CD4-positive, alpha-beta T cell treated with Interleukin-6 at 100 ng/mL for 8 hours (primary cell): Measurements from ENCODE around the gene CLEC4D.
"Not testable (repeated sequence)": the region's sequence is repeated elsewhere in the genome, so short reads cannot be mapped to it uniquely, and the experiment has no call there.

Experiments
- DNase-seq: peaks from one replicate; pipeline ENCODE4 v3.0.0-alpha.2; 2020; ENCODE audit warnings: mixed read lengths, low spot score

Gene CLEC4D

DNA sequence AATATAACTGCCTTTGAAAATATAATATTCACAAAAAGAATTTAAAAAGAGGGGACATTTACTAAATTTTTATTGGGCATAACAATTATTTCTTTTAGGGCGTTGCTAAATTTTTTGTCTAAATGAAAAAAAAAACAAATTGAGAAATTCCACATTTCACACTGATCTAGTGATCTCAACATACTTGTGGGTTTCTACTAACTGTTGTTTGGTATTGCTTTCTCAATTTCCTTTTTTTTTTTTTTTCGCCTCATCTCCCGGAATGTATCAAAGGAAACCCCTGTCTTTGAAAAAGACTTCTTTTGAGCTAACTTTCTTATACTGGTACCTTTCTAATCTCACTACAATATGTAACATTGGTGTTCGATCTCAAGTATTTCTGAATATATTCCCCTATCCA is at the start of gene CLEC4D:
TSS of gene CLEC4D (plus strand) at position 248 of the 400 bp plus-strand sequence. CDS start 230 bp downstream, outside the sequence.
- no peak for DNase-seq

DNA sequence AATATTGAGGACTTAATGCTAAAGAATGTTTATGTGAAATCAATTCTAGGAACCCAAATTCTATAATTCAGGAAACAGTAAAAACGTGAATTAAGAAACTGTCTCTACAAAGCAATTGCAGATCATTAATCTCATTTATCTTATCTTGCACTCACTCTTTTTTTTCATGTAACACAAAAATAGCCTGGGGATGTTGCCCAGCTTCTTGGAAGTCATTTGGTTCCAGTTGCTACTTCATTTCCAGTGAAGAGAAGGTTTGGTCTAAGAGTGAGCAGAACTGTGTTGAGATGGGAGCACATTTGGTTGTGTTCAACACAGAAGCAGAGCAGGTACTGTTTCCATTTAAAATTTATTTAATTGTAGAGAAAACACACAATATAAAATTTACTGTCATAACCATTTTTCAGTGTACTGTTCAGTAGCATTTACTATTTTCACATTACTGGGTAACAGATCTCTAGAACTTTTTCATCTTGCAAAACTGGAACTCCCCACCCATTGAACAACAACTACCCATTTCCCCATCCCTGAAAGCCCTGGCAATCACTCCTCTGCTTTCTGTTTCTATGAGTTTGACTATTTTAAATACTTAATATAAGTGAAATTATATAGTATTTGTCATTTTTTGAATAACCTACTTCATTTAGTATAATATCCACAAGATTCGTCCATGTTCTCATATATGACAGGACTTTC is 47.9 kb upstream of the CLEC4D start:
- DNase-seq, result no peak

DNA sequence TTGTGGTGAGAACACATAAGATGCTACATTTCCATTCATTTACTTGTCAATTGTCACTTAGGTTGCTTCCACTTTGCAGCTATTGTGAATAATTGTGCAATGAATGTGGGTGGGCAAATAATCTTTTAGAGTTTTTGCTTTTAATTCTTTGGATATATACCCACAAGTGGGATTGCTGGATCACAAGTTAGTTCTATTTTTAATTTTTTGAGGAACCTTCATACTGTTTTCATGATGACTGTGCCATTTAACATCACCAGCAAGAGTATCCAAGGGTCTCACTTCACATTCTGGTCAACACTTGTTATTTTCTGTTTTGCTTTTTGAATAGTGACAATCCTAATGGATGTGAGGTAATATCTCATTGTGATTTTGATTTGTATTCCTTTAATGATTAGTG is 47.1 kb upstream of the CLEC4D start:
- no peak for DNase-seq

DNA sequence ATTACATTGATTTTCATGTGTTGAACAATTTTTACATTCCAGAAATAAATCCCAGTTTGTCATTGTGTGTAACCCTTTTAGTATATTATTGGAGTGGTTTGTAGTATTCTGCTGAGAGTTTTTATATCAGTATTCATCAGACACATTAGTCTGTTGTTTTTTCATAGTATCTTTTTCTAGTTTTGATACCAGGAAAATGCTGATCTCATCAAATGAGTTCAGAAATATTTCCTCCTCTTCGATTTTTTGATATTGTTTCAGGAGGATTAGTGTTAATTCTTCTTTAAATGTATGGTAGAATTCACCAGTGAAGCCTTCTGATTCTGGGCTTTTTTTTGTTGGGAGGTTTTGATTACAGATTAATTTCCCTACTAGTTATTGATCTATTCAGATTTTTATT is 42.2 kb upstream of the CLEC4D start:
- no peak for DNase-seq

DNA sequence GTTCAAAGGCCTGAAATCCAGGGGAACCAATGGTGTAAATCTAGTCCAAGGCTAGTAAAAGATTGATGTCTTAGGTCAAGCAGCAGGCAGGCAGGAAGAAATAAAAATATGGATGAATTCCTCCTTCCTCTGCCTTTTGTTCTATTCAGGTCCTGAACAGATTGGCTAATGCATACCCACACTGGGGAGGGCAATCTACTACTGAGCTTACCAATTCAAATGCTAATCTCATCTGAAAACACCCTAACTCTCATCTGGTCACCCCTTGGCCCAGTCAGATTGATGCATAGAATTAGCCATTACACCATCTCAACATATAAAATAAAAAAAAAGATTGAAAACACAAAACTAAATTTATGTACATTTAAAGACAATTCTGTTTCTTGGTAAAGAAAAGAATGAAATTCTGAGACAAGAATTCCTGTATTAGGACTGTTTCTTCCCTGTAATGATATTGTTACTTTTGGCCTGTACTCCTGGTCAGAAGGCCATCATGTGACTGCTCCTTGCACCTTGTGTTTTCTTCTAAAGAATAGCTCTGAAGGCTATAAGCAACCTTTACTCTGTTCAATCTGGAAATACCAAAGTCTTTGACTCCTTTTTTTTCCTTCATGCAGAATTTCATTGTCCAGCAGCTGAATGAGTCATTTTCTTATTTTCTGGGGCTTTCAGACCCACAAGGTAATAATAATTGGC is 37.6 kb upstream of the CLEC4D start:
- DNase-seq, result no peak

DNA sequence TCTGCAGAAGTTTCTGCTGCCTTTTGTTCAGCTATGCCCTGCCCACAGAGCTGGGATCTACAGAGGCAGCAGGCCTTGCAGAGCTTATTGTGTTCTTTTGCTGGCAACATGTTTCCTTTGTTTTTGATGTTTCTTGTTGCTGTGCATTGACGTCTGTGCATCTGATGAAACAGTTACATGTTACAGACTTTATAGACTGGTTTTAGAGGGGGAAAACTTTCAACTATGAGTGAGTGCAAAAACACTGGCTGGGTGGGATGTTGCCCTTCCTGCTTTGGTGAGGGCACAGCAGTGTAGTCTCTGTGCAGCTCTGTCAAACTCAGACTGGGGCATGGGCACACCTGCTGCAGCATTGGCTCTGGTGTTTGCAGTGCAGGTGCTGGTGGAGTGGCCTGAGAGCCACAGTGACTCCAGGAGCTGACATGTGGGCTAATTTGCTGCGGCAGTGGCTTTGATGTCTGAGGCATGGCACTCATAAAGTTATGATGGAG is 30.7 kb upstream of the CLEC4D start:
- DNase-seq, result no peak

DNA sequence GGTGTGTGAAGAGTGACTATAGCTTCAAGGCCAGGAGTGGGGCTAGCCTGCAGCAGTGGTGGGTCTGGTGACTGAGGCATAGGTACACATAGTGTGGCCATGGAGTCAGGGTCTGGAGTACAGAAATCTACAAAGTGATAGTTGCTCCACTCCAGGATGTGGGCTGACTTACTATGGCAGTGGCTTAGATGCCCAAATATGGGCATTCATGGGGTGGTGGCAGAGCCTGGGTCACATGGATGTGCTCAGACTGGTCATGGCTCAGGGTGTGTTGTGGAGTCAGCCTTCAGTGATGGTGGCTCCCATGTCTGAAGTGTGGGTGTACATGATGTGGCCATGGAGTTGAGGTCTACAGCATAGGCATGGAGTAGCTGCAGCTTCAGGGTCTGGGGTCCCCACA is 30.2 kb upstream of the CLEC4D start:
- no peak for DNase-seq

DNA sequence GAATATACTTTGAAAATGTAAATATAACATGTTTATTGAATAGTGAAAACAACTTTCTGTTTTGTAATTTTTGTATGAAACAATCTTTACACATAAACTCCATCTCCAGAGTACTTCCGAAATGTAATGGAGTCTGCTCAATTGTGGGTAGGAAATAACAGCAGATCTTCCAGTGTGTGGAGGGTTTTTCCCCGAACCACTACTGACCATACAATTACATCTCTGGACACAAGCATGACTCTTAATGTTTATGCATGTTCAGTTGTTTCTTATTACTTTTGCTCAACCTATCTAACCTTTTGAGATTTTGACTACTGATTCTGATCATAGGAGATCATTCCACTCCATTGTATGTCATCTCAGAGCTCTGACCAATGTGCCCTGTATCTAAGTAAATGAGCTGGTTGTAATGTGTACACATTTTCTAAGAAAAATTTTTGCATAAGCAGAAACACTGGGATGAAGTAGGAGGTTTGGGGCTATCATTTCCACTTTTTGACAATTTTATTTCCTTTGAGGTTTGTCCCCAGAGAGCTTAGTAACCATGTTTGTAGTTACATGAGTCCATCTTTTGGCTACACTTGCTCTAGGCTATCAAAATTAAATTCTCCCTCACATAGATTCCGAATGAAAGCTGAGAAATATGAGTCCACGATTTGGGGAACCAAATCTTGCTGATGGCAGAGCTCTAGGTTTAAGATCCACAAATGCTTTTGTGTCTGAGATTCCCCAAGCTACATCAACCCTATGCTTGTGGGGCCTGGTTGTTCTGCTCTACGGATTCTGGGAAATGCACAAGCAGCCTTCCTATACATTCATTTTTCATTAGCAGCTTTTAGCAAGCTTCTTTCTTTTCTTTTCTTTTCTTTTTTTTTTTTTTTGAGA is 21.4 kb upstream of the CLEC4D start:
- no peak for DNase-seq

DNA sequence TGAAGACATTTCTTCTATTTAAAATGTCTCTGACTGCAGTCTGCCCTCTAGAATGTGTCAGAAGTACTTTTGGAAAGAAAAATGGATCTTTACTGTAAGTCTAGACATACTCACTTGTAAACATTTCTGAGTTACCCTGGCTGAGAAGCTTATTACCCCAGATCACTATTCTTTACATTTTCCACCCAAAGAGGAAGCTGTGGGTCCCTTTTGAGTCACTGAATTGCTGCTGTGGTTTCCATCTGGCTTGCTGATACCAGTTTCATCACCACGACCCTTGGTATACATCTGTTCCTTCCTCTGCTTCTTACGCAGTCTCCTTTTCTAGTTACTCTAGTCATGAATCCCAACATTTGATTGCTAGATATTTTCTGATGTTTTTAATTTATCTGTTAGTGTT is 20.2 kb upstream of the CLEC4D start:
- DNase-seq, result peak; percentile 45

DNA sequence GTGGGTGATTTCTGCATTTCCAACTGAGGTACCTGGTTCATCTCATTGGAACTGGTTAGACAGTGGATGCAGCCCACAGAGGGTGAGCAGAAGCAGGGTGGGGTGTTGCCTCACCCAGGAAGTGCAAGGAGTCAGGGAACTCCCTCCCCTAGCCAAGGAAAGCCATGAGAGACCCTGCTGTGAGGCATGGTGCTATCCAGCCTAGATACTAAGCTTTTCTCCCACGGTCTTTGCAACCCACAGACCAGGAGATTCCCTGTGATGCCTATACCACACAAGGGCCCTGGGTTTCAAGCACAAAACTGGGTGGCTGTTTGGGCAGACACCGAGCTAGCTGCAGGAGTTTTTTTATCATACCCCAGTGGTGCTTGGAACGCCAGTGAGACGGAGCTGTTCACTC is 17.6 kb upstream of the CLEC4D start:
- not testable (repeated sequence) for DNase-seq

DNA sequence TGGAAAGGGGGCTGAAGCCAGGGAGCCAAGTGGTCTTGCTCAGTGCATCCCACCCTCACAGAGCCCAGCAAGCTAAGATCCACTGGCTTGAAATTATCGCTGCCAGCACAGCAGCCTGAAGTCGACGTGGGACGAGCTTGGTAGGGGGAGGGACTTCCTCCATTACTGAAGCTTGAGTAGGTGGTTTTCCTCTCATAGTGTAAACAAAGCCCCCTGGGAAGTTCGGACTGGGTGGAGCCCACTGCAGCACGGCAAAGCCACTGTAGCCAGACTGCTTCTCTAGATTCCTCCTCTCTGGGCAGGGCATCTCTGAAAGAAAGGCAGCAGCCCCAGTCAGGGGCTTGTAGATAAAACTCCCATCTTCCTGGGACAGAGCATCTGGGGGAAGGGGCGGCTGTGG is 17.2 kb upstream of the CLEC4D start:
- not testable (repeated sequence) for DNase-seq

DNA sequence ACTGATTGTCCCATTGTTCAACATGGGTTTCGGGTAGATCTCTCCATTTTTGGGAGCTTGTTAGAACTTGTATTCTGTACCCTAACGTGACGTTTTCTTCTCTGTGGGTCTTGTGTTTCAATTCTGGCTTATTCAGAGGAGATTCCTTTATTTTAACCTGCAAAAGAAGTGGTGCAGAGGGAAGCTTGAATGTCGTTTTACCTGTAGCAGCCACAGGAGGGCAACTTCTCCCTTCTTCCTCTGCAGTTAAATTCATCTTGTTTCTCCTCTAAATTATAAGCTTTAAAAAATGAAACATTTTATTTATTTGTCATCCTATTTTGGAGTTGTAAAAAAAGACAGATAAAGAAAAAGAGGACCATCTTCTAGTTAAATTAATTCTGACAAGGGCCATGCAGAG is 13.7 kb upstream of the CLEC4D start:
- no peak for DNase-seq

DNA sequence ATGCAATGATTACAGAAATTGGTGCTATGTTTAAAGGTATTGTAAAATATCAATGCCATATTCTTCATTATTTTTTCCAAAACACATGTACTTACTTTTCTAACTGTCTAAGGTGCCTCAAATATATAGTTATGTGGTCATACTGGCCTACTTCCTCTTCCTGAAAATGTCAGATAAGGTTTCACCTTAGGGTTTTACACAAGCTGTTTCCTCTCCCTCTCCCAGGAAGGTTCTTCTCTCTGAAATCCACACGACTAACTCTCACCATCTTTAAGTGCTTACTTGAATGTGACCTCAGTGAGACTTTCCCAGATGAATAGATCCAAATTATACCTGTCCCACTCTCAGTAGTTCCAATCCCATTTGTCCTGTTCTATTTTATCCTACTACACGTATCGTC is 11.6 kb upstream of the CLEC4D start:
- DNase-seq, result no peak

DNA sequence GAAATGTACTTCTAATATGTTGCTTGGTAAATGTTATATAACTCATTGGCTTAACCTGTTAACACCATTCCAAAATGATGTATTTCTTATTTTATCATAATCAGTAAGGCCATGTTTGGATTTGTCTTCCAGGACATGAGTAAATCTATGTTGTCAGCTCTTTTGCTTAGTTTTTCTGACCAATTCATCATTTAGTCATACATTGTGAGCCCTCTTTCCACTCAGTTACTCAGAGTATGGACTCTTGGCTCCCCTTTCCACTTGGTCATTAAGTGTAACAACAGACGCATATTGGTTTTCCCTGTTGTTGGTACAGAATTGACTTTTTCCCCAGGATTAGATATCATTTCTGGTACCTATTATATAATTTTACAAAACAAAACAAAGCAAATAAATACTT is 9.0 kb upstream of the CLEC4D start:
- no peak for DNase-seq

DNA sequence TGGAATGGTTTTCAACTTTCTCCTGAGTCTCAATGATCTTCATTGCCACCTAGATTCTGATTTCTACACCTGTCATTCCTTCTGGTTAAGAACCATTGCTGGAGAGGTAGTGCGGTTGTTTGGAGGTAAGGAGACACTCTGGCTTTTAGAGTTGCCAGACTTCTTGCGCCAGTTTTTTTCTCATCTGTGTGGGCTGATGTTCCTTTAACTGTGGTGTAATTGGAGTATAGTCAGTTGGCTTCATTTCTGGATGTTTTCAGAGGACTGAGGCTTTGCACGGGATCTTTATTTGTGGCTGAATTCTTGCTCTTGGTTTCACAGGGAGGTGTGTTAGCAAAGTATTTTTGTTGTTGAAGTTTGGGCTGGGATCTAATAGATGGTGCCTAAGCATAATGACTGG is 5.7 kb upstream of the CLEC4D start:
- no peak for DNase-seq

DNA sequence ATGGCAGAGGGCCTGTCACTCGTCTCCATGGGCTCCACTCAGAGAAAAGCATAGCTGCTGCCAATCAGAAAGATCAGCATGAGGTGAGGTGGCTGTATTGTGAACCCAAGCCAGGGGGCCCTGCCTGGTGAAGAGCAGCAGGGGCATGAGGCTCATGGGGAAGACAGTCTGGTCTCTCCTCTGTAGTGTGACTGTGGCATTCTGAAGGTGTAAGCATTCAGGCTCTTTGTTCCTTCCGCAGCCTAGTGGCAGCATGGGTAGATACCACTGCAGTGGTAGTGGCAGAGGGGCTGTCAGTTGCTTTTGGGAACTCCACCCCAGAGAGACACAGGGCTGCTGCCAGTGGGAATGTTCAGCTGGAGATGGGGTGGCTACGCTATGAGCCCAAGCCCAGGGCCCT is 5.1 kb upstream of the CLEC4D start:
- DNase-seq, result no peak

DNA sequence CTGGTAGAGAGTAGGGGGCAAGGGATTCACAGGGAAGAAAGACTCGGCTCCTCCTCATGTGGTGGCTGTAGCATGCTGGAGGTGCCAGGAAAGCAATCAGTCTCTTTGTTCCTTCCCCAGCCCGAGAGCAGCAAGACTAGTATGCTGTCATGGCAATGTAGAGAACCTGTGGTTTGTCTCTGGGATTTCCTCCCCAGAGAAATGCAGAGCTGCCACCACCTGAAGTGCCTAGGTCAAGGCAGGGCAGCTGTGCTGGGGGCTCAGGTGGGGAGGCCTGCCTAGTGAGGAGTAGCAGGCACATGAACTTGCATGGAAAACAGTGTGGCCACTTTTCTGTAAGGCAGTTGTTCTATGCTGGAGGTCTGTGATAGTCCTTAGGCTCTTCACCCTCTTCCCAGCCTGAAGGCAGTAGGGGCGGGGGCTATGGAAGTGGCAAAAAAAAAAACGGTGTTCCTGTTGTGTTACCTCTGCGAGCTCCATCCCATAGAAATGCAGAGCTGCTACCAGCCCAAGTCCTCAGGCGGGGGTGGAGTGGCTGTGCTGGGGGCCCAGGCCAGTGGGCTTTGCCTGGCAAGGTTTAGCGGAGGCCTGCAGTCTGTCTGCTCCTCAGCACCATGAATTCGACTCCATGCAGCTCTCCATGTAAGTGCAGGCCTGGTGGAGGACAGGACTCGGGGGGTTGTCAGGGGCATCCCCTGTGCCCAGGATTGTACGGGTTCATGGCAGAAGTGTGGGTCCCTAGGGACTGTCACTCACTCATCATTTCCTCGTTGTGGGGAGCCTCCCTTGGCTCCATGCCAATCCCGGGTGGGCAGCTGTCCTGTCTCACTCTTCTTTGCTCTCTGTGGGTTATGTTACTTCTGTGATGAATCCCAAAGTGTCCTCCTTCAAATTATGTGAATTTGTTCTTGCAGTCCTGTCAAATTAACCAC is 4.1 kb upstream of the CLEC4D start:
- no peak for DNase-seq

DNA sequence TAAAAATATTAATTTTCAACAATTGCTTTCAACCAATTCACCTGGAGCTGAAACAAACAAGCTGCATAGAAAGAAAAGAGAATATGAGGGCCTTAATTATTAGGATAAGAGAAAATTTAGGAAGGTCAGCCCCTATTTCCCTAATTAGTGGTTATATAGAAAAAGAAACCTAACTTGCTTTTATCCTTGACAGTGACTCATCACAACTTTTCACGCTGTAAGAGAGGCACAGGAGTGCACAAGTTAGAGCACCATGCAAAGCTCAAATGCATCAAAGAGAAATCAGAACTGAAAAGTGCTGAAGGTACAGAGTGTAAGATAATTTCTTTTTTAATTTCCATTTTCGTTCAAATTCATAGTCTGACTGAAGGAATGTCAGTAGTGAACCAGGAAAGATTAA is 4.7 kb downstream of the CLEC4D start:
- no peak for DNase-seq

DNA sequence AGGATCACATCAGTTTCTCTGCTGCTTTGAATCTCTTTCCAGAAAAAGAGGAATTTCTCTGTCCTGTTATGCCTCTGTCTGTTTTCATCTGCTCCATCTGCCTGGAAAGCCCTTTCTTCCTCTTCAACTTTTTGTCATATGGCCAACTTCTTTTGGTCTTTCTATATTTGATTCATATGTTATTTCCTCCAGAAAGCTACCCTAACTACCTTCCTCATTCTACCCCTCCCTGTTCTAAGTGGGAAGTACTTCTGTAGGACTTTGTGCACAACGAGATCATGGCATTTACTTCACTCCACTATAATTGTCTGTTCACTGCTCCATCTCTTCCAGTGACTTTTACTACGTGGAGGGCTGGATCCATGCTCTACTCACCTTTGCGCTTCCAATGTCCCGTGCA is 5.9 kb downstream of the CLEC4D start:
- no peak for DNase-seq

DNA sequence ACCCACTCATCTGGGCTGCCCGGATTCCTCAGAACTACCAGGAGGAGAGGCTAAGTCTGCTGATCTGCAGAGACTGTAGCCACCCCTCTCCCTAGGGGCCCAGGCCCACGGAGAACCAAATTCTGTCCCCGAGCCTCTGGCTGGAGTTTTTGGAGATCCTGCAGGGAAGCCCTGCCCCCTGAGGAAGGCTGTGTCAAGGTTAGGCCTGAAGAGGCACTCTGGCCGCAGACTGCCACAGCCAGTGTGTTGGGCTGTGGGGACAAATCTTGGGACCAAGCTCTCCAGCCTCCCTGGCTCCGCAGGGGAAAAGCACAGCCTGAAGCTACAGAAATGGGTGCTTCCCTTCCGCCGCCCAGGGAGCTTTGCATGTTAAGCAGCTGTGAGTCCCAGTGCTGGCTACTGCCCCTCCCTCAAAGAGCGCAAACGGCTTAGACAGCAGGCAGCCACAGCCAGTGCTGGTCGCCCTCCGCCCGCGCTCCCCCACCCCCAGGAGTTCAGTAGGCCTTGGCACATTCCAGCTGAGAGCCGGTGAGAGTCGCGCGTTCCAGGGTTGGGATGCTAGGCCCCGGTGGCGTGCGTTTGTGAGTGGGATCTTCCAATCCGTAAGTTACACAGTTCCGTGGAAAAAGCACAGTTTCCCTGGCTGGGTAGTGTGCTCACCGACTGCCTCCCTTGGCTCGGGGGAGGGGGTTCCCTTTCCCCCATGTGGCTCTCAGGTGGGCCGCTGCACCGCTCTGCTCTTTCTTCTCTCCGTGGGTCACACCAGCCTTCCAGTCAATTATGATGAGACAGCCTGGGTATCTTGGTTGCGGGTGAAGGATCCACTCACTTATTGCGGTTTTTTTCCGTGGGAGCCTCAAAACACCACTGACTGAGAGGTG is 14.2 kb downstream of the CLEC4D start:
- DNase-seq, result no peak

DNA sequence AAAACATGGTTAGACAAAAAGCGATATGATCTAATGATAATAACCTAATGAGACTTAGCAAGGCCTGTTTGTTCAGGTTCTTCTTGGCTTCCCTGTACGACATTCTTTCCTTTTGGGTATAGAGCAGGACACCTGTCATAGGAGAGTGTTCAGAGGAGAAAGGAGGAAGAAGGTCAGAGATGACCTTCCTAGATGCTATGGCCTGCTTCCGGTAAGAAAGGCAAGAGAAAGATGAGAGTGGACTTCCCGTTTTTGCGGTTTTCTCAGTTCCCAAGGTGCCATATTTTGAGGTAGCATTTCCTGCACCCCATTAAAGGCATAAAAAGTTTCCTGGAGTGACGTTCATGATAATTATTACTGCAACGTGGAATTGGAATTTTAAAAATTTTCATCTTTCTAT is 18.7 kb downstream of the CLEC4D start:
- DNase-seq, result no peak
